Purkinje cell (primary cell): ENCODE data around the gene PPM1J. TPM values are rescaled to one million over a fixed set of nuclear protein-coding genes. Genes with fewer than 3 reads are reported as not detected.

Source experiments
- polyA plus RNA-seq: library from polyadenylated mRNA; unstranded; fragments of >200 nt; fragmentation: Nextera tagmentation; gene quantifications from 2 replicates; pipeline ENCODE4 v1.2.1, GENCODE V29; 2014

PPM1J gene
- 12.6 and 24.7 TPM in 2 replicates for polyA plus RNA-seq

GRCh38 chr1:112715264-112716053 lies at the start of gene PPM1J:
Gene PPM1J, minus strand, starts transcription at chr1:112715332. Its CDS starts 31 bp downstream, at chr1:112715301.

GRCh38 chr1:112706505-112707220 lies 8.5 kb downstream of the PPM1J start, which contains the start of gene RHOC:
Gene RHOC, minus strand, starts transcription at chr1:112707127. Its CDS starts 3,328 bp downstream, at chr1:112703799.

GRCh38 chr1:112674440-112674985 lies 40.6 kb downstream of the PPM1J start, which contains the start of gene MOV10:
Gene MOV10, plus strand, starts transcription at chr1:112674659. Its CDS starts 254 bp downstream, at chr1:112674913.

Other genes with a start within 250 kb of the PPM1J start
- 1.3 and 2.2 TPM in 2 replicates for gene WNT2B, start 206.4 kb downstream of the PPM1J start, polyA plus RNA-seq
- 15.9 and 28.1 TPM in 2 replicates for gene ST7L, start 96.2 kb downstream of the PPM1J start, polyA plus RNA-seq
- 156 and 220 TPM in 2 replicates for gene CAPZA1, start 95.5 kb downstream of the PPM1J start, polyA plus RNA-seq
- 0.85 TPM in 1 of 2 replicates, not detected in the other for gene MOV10, start 40.7 kb downstream of the PPM1J start, polyA plus RNA-seq
- 4.3 and 8.2 TPM in 2 replicates for gene RHOC, start 8.2 kb downstream of the PPM1J start, polyA plus RNA-seq
- 69.1 and 112 TPM in 2 replicates for gene SLC16A1, start 240.9 kb upstream of the PPM1J start, polyA plus RNA-seq